Measurements from ENCODE around the gene COL20A1.

Gene COL20A1

GRCh38 chr20:63328026-63328700 is 35.2 kb downstream of the COL20A1 start:
- Histone ChIP-seq H3K4ac (ENCODE audit: low read depth in 1 of 2, low read length in 2 of 2) (no peak overlapping the region), H3K4me2 (ENCODE audit: low read length, poor library complexity, severe bottlenecking) (no peak overlapping the region), H2AFZ (ENCODE audit: low read depth, low read length) (no peak overlapping the region), H3K9ac (ENCODE audit: low read length) (no peak overlapping the region), H3K27me3 (ENCODE audit: control insufficient read depth in 1 of 2, insufficient read depth in 1 of 2, low read length in 2 of 2) (peaks cover 6 to 37% of the 10 kb centered on the region in 2 experiments), H4K8ac (ENCODE audit: low read length) (no peak overlapping the region), H3K9me3 (ENCODE audit: control insufficient read depth, low read length) (peaks cover 7% of the 10 kb centered on the region), H2BK120ac (ENCODE audit: low read depth, low read length) (no peak overlapping the region), H3K36me3 (ENCODE audit: control insufficient read depth in 1 of 2, insufficient read depth in 2 of 2, low read depth in 1 of 2, low read length in 2 of 2) (no peaks in the 10 kb centered on the region), H3K79me1 (replicated peaks; ENCODE audit: low read length, poor library complexity, severe bottlenecking) (no peaks in the 10 kb centered on the region), H2BK5ac (ENCODE audit: low read depth, low read length, poor library complexity, severe bottlenecking) (no peak overlapping the region), H3K27ac (ENCODE audit: low read length, poor library complexity, severe bottlenecking) (no peak overlapping the region), H3K14ac (ENCODE audit: low read length in 2 of 2) (no peak overlapping the region), H2AK5ac (ENCODE audit: low read length, severe bottlenecking) (no peak overlapping the region), H4K91ac (ENCODE audit: low read length) (no peak overlapping the region), H3K4me1 (ENCODE audit: control insufficient read depth, insufficient read depth, low read depth, low read length) (peaks cover 2% of the 10 kb centered on the region), H3K23ac (ENCODE audit: low read length in 2 of 2) (no peak overlapping the region), H2BK12ac (ENCODE audit: low read length in 2 of 2) (no peak overlapping the region), H2BK15ac (ENCODE audit: low read depth, poor library complexity, severe bottlenecking) (no peak overlapping the region), H3K4me3 (ENCODE audit: insufficient read depth in 1 of 2, low read depth in 1 of 2, low read length in 2 of 2) (no peak overlapping the region), H3K18ac (ENCODE audit: low read depth in 1 of 2, low read length in 2 of 2) (no peak overlapping the region)
- 82% methylated on average over 20 of the region's 20 CpGs for WGBS
- DNase-seq: no peak

- Histone ChIP-seq H3K27ac (ENCODE audit: low read length, poor library complexity, severe bottlenecking) (no peak overlapping the region), H3K4me1 (ENCODE audit: control insufficient read depth, insufficient read depth, low read depth, low read length) (peaks cover 2% of the 10 kb centered on the region), H2AFZ (ENCODE audit: low read depth, low read length) (no peak overlapping the region)
These were observed 35.8 kb downstream of the COL20A1 start for GRCh38 chr20:63328718-63329275.

GRCh38 chr20:63329331-63330083 is 36.5 kb downstream of the COL20A1 start:
- Histone ChIP-seq H4K91ac (ENCODE audit: low read length) (no peak overlapping the region), H2AK5ac (ENCODE audit: low read length, severe bottlenecking) (no peak overlapping the region), H3K4ac (ENCODE audit: low read depth in 1 of 2, low read length in 2 of 2) (no peak overlapping the region), H3K9ac (ENCODE audit: low read length) (no peak overlapping the region), H3K27me3 (ENCODE audit: control insufficient read depth in 1 of 2, insufficient read depth in 1 of 2, low read length in 2 of 2) (peaks cover 7 to 35% of the 10 kb centered on the region in 2 experiments), H4K8ac (ENCODE audit: low read length) (no peak overlapping the region), H3K27ac (ENCODE audit: low read length, poor library complexity, severe bottlenecking) (no peak overlapping the region), H3K4me1 (ENCODE audit: control insufficient read depth, insufficient read depth, low read depth, low read length) (peaks cover 2% of the 10 kb centered on the region), H2BK120ac (ENCODE audit: low read depth, low read length) (no peak overlapping the region), H3K4me2 (ENCODE audit: low read length, poor library complexity, severe bottlenecking) (no peak overlapping the region), H2BK5ac (ENCODE audit: low read depth, low read length, poor library complexity, severe bottlenecking) (no peak overlapping the region), H3K18ac (ENCODE audit: low read depth in 1 of 2, low read length in 2 of 2) (no peak overlapping the region), H3K36me3 (ENCODE audit: control insufficient read depth in 1 of 2, insufficient read depth in 2 of 2, low read depth in 1 of 2, low read length in 2 of 2) (no peaks in the 10 kb centered on the region), H3K23ac (ENCODE audit: low read length in 2 of 2) (no peak overlapping the region), H3K79me1 (replicated peaks; ENCODE audit: low read length, poor library complexity, severe bottlenecking) (no peaks in the 10 kb centered on the region), H3K9me3 (ENCODE audit: control insufficient read depth, low read length) (peaks cover 11% of the 10 kb centered on the region), H3K4me3 (ENCODE audit: insufficient read depth in 1 of 2, low read depth in 1 of 2, low read length in 2 of 2) (no peak overlapping the region), H3K14ac (ENCODE audit: low read length in 2 of 2) (no peak overlapping the region), H2BK12ac (ENCODE audit: low read length in 2 of 2) (no peak overlapping the region), H2AFZ (ENCODE audit: low read depth, low read length) (no peak overlapping the region), H2BK15ac (ENCODE audit: low read depth, poor library complexity, severe bottlenecking) (no peak overlapping the region)
- DNase-seq: no peak
- WGBS: 84% methylated on average over 18 of the region's 18 CpGs

More at GRCh38 chr20:63328718-63329275, 35.8 kb downstream of the COL20A1 start:
- H4K8ac ChIP-seq (ENCODE audit: low read length): no peak overlapping the region
- H3K4me3 ChIP-seq (ENCODE audit: insufficient read depth in 1 of 2, low read depth in 1 of 2, low read length in 2 of 2): no peak overlapping the region
- no peak for DNase-seq
- H2BK12ac ChIP-seq (ENCODE audit: low read length in 2 of 2): no peak overlapping the region
- H3K4me2 ChIP-seq (ENCODE audit: low read length, poor library complexity, severe bottlenecking): no peak overlapping the region
- H3K23ac ChIP-seq (ENCODE audit: low read length in 2 of 2): no peak overlapping the region
- no peaks in the 10 kb centered on the region for H3K79me1 ChIP-seq (replicated peaks; ENCODE audit: low read length, poor library complexity, severe bottlenecking)
- no peak overlapping the region for H3K18ac ChIP-seq (ENCODE audit: low read depth in 1 of 2, low read length in 2 of 2)
- H3K9ac ChIP-seq (ENCODE audit: low read length): no peak overlapping the region
- H3K27me3 ChIP-seq (ENCODE audit: control insufficient read depth in 1 of 2, insufficient read depth in 1 of 2, low read length in 2 of 2): peaks cover 4 to 36% of the 10 kb centered on the region in 2 experiments
- H3K4ac ChIP-seq (ENCODE audit: low read depth in 1 of 2, low read length in 2 of 2): no peak overlapping the region
- H2AK5ac ChIP-seq (ENCODE audit: low read length, severe bottlenecking): no peak overlapping the region
- H4K91ac ChIP-seq (ENCODE audit: low read length): no peak overlapping the region
- no peak overlapping the region for H2BK15ac ChIP-seq (ENCODE audit: low read depth, poor library complexity, severe bottlenecking)
- 72% methylated on average over 16 of the region's 21 CpGs for WGBS
- H3K9me3 ChIP-seq (ENCODE audit: control insufficient read depth, low read length): peaks cover 7% of the 10 kb centered on the region
- no peak overlapping the region for H2BK5ac ChIP-seq (ENCODE audit: low read depth, low read length, poor library complexity, severe bottlenecking)
- H3K14ac ChIP-seq (ENCODE audit: low read length in 2 of 2): no peak overlapping the region
- no peak overlapping the region for H2BK120ac ChIP-seq (ENCODE audit: low read depth, low read length)
- no peaks in the 10 kb centered on the region for H3K36me3 ChIP-seq (ENCODE audit: control insufficient read depth in 1 of 2, insufficient read depth in 2 of 2, low read depth in 1 of 2, low read length in 2 of 2)

- Histone ChIP-seq H2AK5ac (ENCODE audit: low read length, severe bottlenecking) (no peak overlapping the region), H3K23ac (ENCODE audit: low read length in 2 of 2) (no peak overlapping the region), H3K18ac (ENCODE audit: low read depth in 1 of 2, low read length in 2 of 2) (no peak overlapping the region), H2BK5ac (ENCODE audit: low read depth, low read length, poor library complexity, severe bottlenecking) (no peak overlapping the region), H3K9me3 (ENCODE audit: control insufficient read depth, low read length) (peaks cover 11% of the 10 kb centered on the region), H2AFZ (ENCODE audit: low read depth, low read length) (no peak overlapping the region), H3K27ac (ENCODE audit: low read length, poor library complexity, severe bottlenecking) (no peak overlapping the region), H2BK12ac (ENCODE audit: low read length in 2 of 2) (no peak overlapping the region), H4K8ac (ENCODE audit: low read length) (no peak overlapping the region), H3K4me2 (ENCODE audit: low read length, poor library complexity, severe bottlenecking) (no peak overlapping the region), H3K4ac (ENCODE audit: low read depth in 1 of 2, low read length in 2 of 2) (no peak overlapping the region), H2BK120ac (ENCODE audit: low read depth, low read length) (no peak overlapping the region), H2BK15ac (ENCODE audit: low read depth, poor library complexity, severe bottlenecking) (no peak overlapping the region), H3K27me3 (ENCODE audit: control insufficient read depth in 1 of 2, insufficient read depth in 1 of 2, low read length in 2 of 2) (peaks cover 13 to 34% of the 10 kb centered on the region in 2 experiments), H3K14ac (ENCODE audit: low read length in 2 of 2) (no peak overlapping the region), H3K4me3 (ENCODE audit: insufficient read depth in 1 of 2, low read depth in 1 of 2, low read length in 2 of 2) (no peak overlapping the region), H3K36me3 (ENCODE audit: control insufficient read depth in 1 of 2, insufficient read depth in 2 of 2, low read depth in 1 of 2, low read length in 2 of 2) (no peaks in the 10 kb centered on the region), H3K79me1 (replicated peaks; ENCODE audit: low read length, poor library complexity, severe bottlenecking) (no peaks in the 10 kb centered on the region), H3K4me1 (ENCODE audit: control insufficient read depth, insufficient read depth, low read depth, low read length) (peaks cover 2% of the 10 kb centered on the region), H4K91ac (ENCODE audit: low read length) (no peak overlapping the region), H3K9ac (ENCODE audit: low read length) (no peak overlapping the region)
- no peak for DNase-seq
- WGBS: 90% methylated on average over 17 of the region's 20 CpGs
These were observed 37.2 kb downstream of the COL20A1 start for GRCh38 chr20:63330084-63330760.

All from mesenchymal stem cell (in vitro differentiated cells and primary cell).